Measurements from ENCODE around the gene FAM117A.
"Not testable (repeated sequence)": the region's sequence is repeated elsewhere in the genome, so short reads cannot be mapped to it uniquely, and the experiment has no call there.

The FAM117A gene

GRCh38 chr17:49762151-49762941 is 1.6 kb downstream of the FAM117A start:
- DNase-seq: no peak

GRCh38 chr17:49760932-49761558 is 2.9 kb downstream of the FAM117A start:
- DNase-seq: no peak

- DNase-seq: no peak
These were observed 3.6 kb downstream of the FAM117A start for GRCh38 chr17:49760296-49760695.

GRCh38 chr17:49759203-49759602 is 4.7 kb downstream of the FAM117A start:
- no peak for DNase-seq

GRCh38 chr17:49758464-49759010 is 5.4 kb downstream of the FAM117A start:
- not testable (repeated sequence) for DNase-seq

- DNase-seq: no peak
These were observed 6.7 kb downstream of the FAM117A start for GRCh38 chr17:49757151-49757777.

- no peak for DNase-seq
These were observed 7.4 kb downstream of the FAM117A start for GRCh38 chr17:49756323-49757150.

- DNase-seq: no peak
These were observed 8.2 kb downstream of the FAM117A start for GRCh38 chr17:49755663-49756283.

GRCh38 chr17:49753959-49754391 is 10.0 kb downstream of the FAM117A start:
- DNase-seq: no peak

GRCh38 chr17:49752508-49752907 is 11.4 kb downstream of the FAM117A start:
- DNase-seq: no peak

- no peak for DNase-seq
These were observed 14.2 kb downstream of the FAM117A start for GRCh38 chr17:49749730-49750129.

GRCh38 chr17:49748791-49749190 is 15.1 kb downstream of the FAM117A start:
- peak; percentile 9 for DNase-seq

- no peak for DNase-seq
These were observed 15.7 kb downstream of the FAM117A start for GRCh38 chr17:49748223-49748622.

- no peak for DNase-seq
These were observed 16.3 kb downstream of the FAM117A start for GRCh38 chr17:49747632-49748031.

- DNase-seq: no peak
These were observed 17.0 kb downstream of the FAM117A start for GRCh38 chr17:49746791-49747490.

- no peak for DNase-seq
These were observed 18.5 kb downstream of the FAM117A start for GRCh38 chr17:49745175-49746139.

- DNase-seq: no peak
These were observed 21.7 kb downstream of the FAM117A start for GRCh38 chr17:49742166-49742638.

- DNase-seq: no peak
These were observed 22.2 kb downstream of the FAM117A start for GRCh38 chr17:49741692-49742076.

- no peak for DNase-seq
These were observed 22.8 kb downstream of the FAM117A start for GRCh38 chr17:49741009-49741691.

Measured in NCI-H2107 (cell line).